ENCODE data around the gene SPATA13.

- TF ChIP-seq CTCF (IDR thresholded peaks at IDR 0.05) (no peak), POLR2A (IDR thresholded peaks at IDR 0.05) (no peak)
Observed at GRCh38 chr13:24234200-24234915, 73.8 kb downstream of the SPATA13 start.

Measured in adrenal gland (tissue), 5 donors.